NCI-H1092 treated with DMSO at 0.1 percent for 48 hours (cell line): ENCODE measurements around the gene ZPR1.
A peak's percentile ranks its signal among the peaks of the same experiment; 100 is the strongest.
"Not testable (repeated sequence)": the region's sequence is repeated elsewhere in the genome, so short reads cannot be mapped to it uniquely, and the experiment has no call there.

Experiments
- DNase-seq: peaks from one replicate; lab custom pipeline; 2025; lab: John Stamatoyannopoulos, UW

ZPR1 gene, protein sequence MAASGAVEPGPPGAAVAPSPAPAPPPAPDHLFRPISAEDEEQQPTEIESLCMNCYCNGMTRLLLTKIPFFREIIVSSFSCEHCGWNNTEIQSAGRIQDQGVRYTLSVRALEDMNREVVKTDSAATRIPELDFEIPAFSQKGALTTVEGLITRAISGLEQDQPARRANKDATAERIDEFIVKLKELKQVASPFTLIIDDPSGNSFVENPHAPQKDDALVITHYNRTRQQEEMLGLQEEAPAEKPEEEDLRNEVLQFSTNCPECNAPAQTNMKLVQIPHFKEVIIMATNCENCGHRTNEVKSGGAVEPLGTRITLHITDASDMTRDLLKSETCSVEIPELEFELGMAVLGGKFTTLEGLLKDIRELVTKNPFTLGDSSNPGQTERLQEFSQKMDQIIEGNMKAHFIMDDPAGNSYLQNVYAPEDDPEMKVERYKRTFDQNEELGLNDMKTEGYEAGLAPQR

GRCh38 chr11:116787786-116788486 lies at the start of gene ZPR1:
TSS of gene ZPR1 (minus strand) at chr11:116788023. CDS start at chr11:116787990, 33 bp downstream.
- peak; percentile 82 for DNase-seq

DNA sequence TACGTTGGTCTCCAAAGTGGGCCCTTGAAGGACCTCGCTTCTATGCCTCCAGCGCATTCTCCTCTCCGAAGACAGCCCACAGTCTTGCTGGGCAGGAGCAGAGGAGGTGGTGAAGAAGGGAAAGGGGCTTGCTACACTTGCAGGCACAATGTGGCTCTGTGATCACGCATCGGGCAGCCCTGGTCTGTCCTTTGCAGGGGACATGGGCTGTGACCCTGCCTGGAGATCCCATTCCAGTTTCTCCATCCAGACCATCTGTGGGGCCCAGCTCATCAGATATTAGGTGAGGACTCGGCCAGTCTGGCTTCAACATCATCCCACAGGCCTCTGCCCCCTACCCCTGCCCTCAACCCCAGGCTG lies 48.8 kb upstream of the ZPR1 start:
- DNase-seq, result no peak

- DNase-seq, result peak; percentile 95
Observed at GRCh38 chr11:116835791-116836631, 48.2 kb upstream of the ZPR1 start.

- DNase-seq, result no peak
Observed at GRCh38 chr11:116835042-116835772, 47.4 kb upstream of the ZPR1 start.

GRCh38 chr11:116834535-116835041 lies 46.8 kb upstream of the ZPR1 start:
- DNase-seq, result not testable (repeated sequence)

GRCh38 chr11:116833816-116834534 lies 46.2 kb upstream of the ZPR1 start:
- no peak for DNase-seq

- DNase-seq, result no peak
Observed at GRCh38 chr11:116833491-116833815, 45.6 kb upstream of the ZPR1 start.

GRCh38 chr11:116832350-116833290 lies 44.8 kb upstream of the ZPR1 start:
- no peak for DNase-seq

GRCh38 chr11:116831790-116832349 lies 44.0 kb upstream of the ZPR1 start:
- DNase-seq, result no peak

DNA sequence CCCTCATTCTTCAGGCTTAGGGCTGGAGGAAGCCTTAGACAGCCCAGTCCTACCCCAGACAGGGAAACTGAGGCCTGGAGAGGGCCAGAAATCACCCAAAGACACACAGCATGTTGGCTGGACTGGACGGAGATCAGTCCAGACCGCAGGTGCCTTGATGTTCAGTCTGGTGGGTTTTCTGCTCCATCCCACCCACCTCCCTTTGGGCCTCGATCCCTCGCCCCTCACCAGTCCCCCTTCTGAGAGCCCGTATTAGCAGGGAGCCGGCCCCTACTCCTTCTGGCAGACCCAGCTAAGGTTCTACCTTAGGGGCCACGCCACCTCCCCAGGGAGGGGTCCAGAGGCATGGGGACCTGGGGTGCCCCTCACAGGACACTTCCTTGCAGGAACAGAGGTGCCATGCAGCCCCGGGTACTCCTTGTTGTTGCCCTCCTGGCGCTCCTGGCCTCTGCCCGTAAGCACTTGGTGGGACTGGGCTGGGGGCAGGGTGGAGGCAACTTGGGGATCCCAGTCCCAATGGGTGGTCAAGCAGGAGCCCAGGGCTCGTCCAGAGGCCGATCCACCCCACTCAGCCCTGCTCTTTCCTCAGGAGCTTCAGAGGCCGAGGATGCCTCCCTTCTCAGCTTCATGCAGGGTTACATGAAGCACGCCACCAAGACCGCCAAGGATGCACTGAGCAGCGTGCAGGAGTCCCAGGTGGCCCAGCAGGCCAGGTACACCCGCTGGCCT lies 42.5 kb upstream of the ZPR1 start:
- no peak for DNase-seq

DNA sequence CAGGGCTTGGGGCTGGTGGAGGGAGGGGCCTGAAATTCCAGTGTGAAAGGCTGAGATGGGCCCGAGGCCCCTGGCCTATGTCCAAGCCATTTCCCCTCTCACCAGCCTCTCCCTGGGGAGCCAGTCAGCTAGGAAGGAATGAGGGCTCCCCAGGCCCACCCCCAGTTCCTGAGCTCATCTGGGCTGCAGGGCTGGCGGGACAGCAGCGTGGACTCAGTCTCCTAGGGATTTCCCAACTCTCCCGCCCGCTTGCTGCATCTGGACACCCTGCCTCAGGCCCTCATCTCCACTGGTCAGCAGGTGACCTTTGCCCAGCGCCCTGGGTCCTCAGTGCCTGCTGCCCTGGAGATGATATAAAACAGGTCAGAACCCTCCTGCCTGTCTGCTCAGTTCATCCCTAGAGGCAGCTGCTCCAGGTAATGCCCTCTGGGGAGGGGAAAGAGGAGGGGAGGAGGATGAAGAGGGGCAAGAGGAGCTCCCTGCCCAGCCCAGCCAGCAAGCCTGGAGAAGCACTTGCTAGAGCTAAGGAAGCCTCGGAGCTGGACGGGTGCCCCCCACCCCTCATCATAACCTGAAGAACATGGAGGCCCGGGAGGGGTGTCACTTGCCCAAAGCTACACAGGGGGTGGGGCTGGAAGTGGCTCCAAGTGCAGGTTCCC lies 41.8 kb upstream of the ZPR1 start, which contains the start of gene APOC3:
APOC3 (plus strand) TSS at position 383 of the 659 bp plus-strand sequence. CDS start 676 bp downstream, outside the sequence.
- DNase-seq, result no peak

DNA sequence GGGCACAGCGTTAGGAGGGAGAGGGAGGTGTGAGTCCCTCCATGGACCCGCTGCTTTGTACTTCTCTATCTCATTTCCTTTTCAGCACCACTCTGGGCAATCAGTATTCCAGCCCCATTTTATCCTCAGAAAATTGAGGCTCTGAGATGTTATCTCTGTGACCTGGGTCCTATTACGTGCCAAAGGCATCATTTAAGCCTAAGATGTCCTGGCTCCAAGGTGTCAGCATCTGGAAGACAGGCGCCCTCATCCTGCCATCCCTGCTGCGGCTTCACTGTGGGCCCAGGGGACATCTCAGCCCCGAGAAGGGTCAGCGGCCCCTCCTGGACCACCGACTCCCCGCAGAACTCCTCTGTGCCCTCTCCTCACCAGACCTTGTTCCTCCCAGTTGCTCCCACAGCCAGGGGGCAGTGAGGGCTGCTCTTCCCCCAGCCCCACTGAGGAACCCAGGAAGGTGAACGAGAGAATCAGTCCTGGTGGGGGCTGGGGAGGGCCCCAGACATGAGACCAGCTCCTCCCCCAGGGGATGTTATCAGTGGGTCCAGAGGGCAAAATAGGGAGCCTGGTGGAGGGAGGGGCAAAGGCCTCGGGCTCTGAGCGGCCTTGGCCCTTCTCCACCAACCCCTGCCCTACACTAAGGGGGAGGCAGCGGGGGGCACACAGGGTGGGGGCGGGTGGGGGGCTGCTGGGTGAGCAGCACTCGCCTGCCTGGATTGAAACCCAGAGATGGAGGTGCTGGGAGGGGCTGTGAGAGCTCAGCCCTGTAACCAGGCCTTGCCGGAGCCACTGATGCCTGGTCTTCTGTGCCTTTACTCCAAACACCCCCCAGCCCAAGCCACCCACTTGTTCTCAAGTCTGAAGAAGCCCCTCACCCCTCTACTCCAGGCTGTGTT lies 41.1 kb upstream of the ZPR1 start:
- no peak for DNase-seq

DNA sequence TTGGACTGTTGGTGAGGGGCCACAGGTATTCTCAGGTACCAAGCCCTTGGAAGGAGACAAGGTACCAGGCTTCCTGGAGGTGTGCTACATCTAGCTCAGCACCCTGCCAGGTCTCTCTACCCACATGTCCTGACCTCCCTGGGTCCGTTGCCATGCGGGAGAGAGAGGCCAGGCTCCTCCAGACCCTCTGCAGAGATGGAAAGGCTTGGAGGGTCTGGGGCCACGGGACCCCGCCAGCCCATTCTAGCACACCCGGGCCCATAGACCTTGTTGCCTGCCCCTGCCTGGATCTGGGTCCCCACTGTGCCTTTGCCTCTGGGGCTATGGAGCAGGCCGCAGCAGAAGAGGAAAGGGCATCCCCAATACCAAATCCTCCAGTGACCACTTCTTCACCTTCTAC lies 39.6 kb upstream of the ZPR1 start:
- no peak for DNase-seq

GRCh38 chr11:116826751-116827431 lies 39.1 kb upstream of the ZPR1 start:
- no peak for DNase-seq

DNA sequence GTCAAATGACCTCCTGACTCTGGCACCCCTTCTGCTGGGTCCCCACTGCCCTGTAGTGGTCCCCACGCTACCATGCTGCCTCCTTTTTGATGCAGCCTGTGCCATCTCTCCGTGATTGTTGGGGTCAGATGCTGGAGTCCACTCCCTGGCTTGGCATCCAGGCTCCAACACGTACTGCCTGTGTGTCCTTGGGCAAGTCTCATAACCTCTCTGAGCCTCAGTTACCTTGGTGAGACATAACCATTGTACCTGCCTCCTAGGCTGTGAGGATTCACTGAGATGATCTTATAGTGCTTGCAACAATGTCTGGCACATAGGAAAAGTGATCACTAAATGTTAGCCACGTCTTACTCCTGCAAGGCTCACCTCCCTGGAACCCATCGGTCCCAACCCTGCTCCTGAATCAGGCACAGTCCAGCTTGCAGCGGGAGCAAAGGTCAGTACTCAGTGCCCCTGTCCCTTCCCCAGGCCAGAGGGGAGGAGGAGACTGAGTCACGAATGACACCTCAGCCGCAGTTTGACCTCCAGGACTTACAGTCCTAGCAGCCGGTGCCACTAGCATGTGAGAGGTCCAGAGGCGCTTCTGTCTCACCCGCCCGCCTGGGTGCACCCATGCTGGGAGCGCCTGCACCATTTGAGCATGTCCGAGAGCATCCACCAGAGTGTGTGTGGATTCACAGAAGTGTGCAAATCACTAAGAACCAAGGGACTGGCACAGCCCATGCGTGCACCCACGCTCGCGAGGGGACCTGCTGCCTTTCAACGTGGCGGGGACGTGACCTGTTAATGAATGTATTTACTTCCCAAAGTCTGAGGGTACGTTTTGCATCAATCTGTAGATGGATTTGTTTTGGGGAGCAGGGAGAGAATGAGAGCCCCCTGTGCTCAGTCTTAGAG lies 38.3 kb upstream of the ZPR1 start:
- no peak for DNase-seq
